ENCODE data around the gene DHRS7C.

Gene DHRS7C

GRCh38 chr17:9821921-9822320 lies 30.5 kb upstream of the DHRS7C start, which contains the start of gene GSG1L2:
GSG1L2 (minus strand) TSS chr17:9822079; CDS start chr17:9822071, 8 bp downstream.
- H3K27ac ChIP-seq, result no peak within 1 kb of the TSS
- no peaks in the 10 kb centered on the region for H3K4me1 ChIP-seq
- TF ChIP-seq CTCF (IDR thresholded peaks at IDR 0.05), result no peak
- H3K9me3 ChIP-seq, result no peaks in the 10 kb centered on the region
- peaks cover 0 to 10% of the 10 kb centered on the region in 2 donors for H3K27me3 ChIP-seq
- H3K4me3 ChIP-seq, result no peak within 1 kb of the TSS
- no peak for DNase-seq
- no peaks in the 10 kb centered on the region for H3K36me3 ChIP-seq
- intact Hi-C loops (cut with DNase I; ENCODE audit: low total_unique reads), result no loop called here

GRCh38 chr17:9820448-9820847 lies 29.1 kb upstream of the DHRS7C start:
- intact Hi-C loops (cut with DNase I; ENCODE audit: low total_unique reads), result no loop called here
- Histone ChIP-seq H3K4me1 (no peaks in the 10 kb centered on the region), H3K27ac (no peak overlapping the region), H3K9me3 (no peaks in the 10 kb centered on the region), H3K27me3 (peaks cover 0 to 10% of the 10 kb centered on the region in 2 donors), H3K36me3 (no peaks in the 10 kb centered on the region), H3K4me3 (no peak overlapping the region)
- TF ChIP-seq CTCF (IDR thresholded peaks at IDR 0.05), result no peak
- DNase-seq, result no peak

GRCh38 chr17:9818760-9819159 lies 27.4 kb upstream of the DHRS7C start:
- no peak overlapping the region for H3K27ac ChIP-seq
- H3K4me3 ChIP-seq, result no peak overlapping the region
- no peaks in the 10 kb centered on the region for H3K9me3 ChIP-seq
- TF ChIP-seq CTCF (IDR thresholded peaks at IDR 0.05), result no peak
- intact Hi-C loops (cut with DNase I; ENCODE audit: low total_unique reads), result no loop called here
- DNase-seq, result no peak
- no peaks in the 10 kb centered on the region for H3K4me1 ChIP-seq
- H3K27me3 ChIP-seq, result peaks cover 0 to 3% of the 10 kb centered on the region in 2 donors
- no peaks in the 10 kb centered on the region for H3K36me3 ChIP-seq

GRCh38 chr17:9817086-9817485 lies 25.7 kb upstream of the DHRS7C start:
- intact Hi-C loops (cut with DNase I; ENCODE audit: low total_unique reads), result no loop called here
- no peak for DNase-seq
- H3K36me3 ChIP-seq, result no peaks in the 10 kb centered on the region

GRCh38 chr17:9816472-9816871 lies 25.1 kb upstream of the DHRS7C start:
- no peak for DNase-seq
- H3K4me3 ChIP-seq, result no peak overlapping the region
- H3K27me3 ChIP-seq, result peaks cover 0 to 3% of the 10 kb centered on the region in 2 donors
- H3K9me3 ChIP-seq, result no peaks in the 10 kb centered on the region
- H3K4me1 ChIP-seq, result no peaks in the 10 kb centered on the region
- no peak overlapping the region for H3K27ac ChIP-seq
- intact Hi-C loops (cut with DNase I; ENCODE audit: low total_unique reads), result no loop called here
- no peak for TF ChIP-seq CTCF (IDR thresholded peaks at IDR 0.05)
- H3K36me3 ChIP-seq, result no peaks in the 10 kb centered on the region

More at GRCh38 chr17:9817086-9817485, 25.7 kb upstream of the DHRS7C start:
- Histone ChIP-seq H3K4me3 (no peak overlapping the region), H3K27ac (no peak overlapping the region), H3K4me1 (no peaks in the 10 kb centered on the region), H3K27me3 (no peaks in the 10 kb centered on the region), H3K9me3 (no peaks in the 10 kb centered on the region)
- no peak for TF ChIP-seq CTCF (IDR thresholded peaks at IDR 0.05)

Data from tibial artery (tissue), 4 donors.